GM10266 (cell line): Measurements from ENCODE around the gene ZIC4.

Source experiments
- DNase-seq: peaks from one replicate; pipeline ENCODE4 v3.0.0; 2012; ENCODE audit errors: extremely low spot score
- CTCF ChIP-seq: IDR thresholded peaks from 2 replicates; pipeline ENCODE4 v1.5.1; 2012; ENCODE audit warnings: mild to moderate bottlenecking, low read depth; ENCODE audit not compliant: control insufficient read depth, insufficient read depth; ENCODE audit errors: missing control alignments

Gene ZIC4

GRCh38 chr3:147409143-147410115 lies 3.1 kb upstream of the ZIC4 start, which contains the start of gene ZIC1:
TSS of gene ZIC1 (plus strand) at chr3:147409365. CDS start at chr3:147410113, 748 bp downstream.
- DNase-seq: no peak
- no peak for TF ChIP-seq CTCF

- DNase-seq: no peak
- TF ChIP-seq CTCF: no peak
Observed at GRCh38 chr3:147408188-147409100, 2.1 kb upstream of the ZIC4 start.

DNA sequence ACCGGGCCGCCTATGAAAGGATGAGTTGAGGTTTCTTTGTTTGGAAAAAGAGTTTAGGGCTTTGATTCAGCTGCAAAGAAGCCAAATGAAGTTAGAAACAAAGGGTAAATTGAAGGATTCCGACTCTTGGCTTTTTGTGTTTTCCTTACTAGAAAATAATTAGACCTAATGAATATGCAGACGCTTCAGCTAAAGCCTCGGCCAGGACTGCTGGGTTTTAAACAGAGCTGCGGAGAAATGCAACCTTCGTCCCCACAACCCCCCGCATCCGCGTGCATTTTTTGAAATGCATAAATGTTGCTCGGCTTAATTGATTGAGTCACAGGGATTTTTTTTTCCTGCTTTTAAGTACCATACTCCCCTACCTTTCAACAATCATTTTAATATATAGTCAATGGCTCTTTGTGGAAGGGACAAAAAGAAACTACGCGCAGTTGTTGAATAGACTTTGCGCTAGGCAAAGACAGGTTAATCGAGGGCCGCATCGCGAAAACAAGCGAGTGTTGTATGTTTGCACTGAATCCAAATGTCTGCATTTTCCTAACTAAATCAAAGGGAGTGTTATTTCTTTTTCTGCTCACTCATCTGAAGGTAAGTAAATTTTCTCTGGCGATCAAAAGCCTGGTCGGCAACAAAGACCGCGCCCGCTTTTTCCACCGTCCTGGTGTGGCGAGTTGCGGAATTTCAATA lies 1.3 kb upstream of the ZIC4 start:
- no peak for DNase-seq
- no peak for TF ChIP-seq CTCF

- DNase-seq: no peak
- TF ChIP-seq CTCF: no peak
Observed at GRCh38 chr3:147407114-147407497, 763 bp upstream of the ZIC4 start.

DNA sequence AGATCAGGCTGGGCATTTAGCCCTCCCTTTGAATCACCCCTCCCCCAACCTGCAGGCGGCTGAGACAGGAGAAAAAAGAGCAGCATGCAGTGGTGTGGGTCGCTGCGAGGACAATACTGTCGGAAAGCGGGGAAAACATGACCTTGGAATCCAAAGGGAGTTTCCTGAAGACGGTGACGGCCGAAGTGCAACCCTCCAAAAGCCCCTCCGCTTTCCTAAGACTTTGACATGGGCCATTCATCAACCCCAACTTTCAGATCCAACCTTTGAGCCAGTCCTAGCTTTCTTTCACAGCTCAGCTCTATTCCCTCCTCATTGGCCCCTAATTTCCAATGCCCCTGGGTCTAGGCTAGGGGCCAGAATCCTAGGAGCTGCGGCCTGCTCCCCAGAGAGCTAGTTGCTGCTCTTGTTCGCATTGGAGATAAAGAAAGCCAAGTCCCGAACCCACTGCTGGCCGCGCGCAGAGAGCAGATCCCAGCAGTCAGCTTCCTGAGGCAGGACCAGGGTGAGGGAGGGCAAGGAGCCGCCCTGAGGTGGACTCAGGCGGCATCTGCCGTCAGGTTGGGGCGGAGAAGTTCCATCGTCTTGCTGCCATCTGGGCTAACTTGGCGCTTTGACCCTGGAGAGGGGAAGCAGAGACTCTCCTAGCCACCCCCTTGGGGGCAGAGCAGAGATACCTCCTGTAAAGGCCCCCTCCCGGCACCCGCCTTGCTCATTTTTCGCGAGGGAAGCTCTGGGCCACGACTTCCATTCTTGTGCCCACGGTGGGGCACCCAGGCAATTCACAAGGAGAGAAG lies 914 bp downstream of the ZIC4 start:
- no peak for TF ChIP-seq CTCF
- no peak for DNase-seq

DNA sequence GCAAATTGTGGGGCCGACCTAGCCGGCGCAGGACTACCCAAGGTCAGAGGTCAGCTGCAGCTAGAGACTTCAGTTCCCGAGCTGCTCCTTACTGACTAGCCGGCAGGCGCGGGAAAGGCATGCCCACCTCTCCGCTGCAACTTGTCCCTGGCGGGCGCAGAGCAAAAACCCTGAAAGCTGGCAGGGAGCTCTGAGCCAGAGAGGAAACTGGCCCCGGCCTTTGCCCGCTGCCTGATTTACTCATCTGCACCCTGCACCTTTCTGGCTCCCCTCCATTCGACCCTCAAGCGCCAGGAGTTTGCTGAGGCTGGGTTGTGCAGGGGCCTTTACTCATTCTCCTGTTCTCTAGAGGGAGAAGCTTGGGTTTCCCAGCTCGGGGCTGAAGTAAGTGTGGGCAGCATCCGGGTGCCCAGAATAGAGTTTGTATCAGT lies 1.5 kb downstream of the ZIC4 start:
- TF ChIP-seq CTCF: no peak

More for the DNA sequence above, 1.5 kb downstream of the ZIC4 start:
- DNase-seq: no peak
